ENCODE results near the gene GDE1. TPM values are rescaled to one million over a fixed set of nuclear protein-coding genes. Genes with fewer than 3 reads are reported as not detected.

The GDE1 gene
- total RNA-seq, 1 experiment from 2014 or later = 48.6 TPM

DNA sequence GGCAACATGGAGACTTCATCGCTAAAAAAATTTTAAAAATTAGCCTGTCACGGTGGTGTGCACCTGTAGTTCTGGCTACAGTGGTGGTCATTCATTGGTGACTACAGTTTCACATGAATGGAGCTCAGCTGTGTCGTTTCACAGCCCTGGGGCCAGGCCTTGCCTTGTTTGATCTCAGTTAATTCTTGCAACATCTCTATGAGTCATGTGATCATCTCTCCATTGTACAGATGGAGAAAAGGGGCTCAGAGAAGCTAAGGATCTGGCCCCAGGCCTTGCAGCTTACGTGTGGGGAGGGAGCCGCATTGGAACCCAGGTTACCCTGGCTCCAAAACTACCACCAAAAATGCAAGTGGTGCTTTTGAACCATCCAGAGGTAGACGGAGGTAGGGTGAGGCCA, 49.4 kb downstream of the GDE1 start:
- Histone ChIP-seq H3K4me1 (ENCODE audit: insufficient read depth, low read length) (no peaks in the 10 kb centered on the region), H2BK12ac (ENCODE audit: insufficient read length, low read depth, low read length) (no peak overlapping the region), H3T11ph (ENCODE audit: low read length) (no peak overlapping the region), H4K20me1 (ENCODE audit: control insufficient read depth, insufficient read depth, insufficient read length) (peaks cover 2% of the 10 kb centered on the region), H3K9ac (ENCODE audit: extremely low read depth, insufficient read length, low read length) (no peak overlapping the region), H2BK120ac (ENCODE audit: low read depth, low read length, poor library complexity, severe bottlenecking) (no peak overlapping the region), H3K4me2 (ENCODE audit: insufficient read depth, insufficient read length, low read length) (no peak overlapping the region), H4K91ac (ENCODE audit: insufficient read length, low read depth, low read length) (no peak overlapping the region), H3K23me2 (ENCODE audit: insufficient read length, low read depth, low read length, poor library complexity, severe bottlenecking) (no peaks in the 10 kb centered on the region), H3K56ac (ENCODE audit: insufficient read length, low read depth, low read length) (no peak overlapping the region), H4K8ac (replicated peaks; ENCODE audit: insufficient read length, low read depth, low read length) (no peak overlapping the region), H3K79me1 (ENCODE audit: insufficient read depth, low read depth, low read length, poor library complexity, severe bottlenecking) (no peaks in the 10 kb centered on the region), H3K27ac (ENCODE audit: insufficient read length, low read depth, low read length) (no peak overlapping the region), H3K27me3 (ENCODE audit: insufficient read depth, low read length) (no peaks in the 10 kb centered on the region), H3K79me2 (ENCODE audit: insufficient read depth, low read length) (no peaks in the 10 kb centered on the region), H3K23ac (ENCODE audit: insufficient read length, low read depth, low read length) (no peak overlapping the region), H2AK5ac (ENCODE audit: insufficient read length, low read length) (no peak overlapping the region), H2BK5ac (ENCODE audit: insufficient read length, low read length) (no peak overlapping the region), H3K14ac (ENCODE audit: insufficient read depth, low read length) (no peak overlapping the region), H2BK15ac (ENCODE audit: low read depth, low read length) (no peak overlapping the region), H2AFZ (ENCODE audit: low read length) (no peak overlapping the region), H4K5ac (ENCODE audit: insufficient read length, low read depth, low read length) (no peak overlapping the region), H3K9me3 (ENCODE audit: control insufficient read depth, low read depth, low read length) (no peaks in the 10 kb centered on the region), H3K4ac (ENCODE audit: low read depth, low read length) (no peak overlapping the region), H2BK20ac (ENCODE audit: low read depth, low read length, poor library complexity, severe bottlenecking) (no peak overlapping the region), H3K18ac (ENCODE audit: insufficient read length, low read depth, low read length) (no peak overlapping the region)
- H3K4me3 Mint-ChIP-seq = no peak overlapping the region
- 0 out of 7 replicates have a peak overlapping the region, but pooled peaks of 1 of the 3 experiments have one; percentile 77 for H3K27ac Mint-ChIP-seq
- peaks cover 16 to 23% (median 18%) of the 10 kb centered on the region in 3 experiments for H3K36me3 Mint-ChIP-seq (ENCODE audit: insufficient read depth in 1 of 3, low read depth in 3 of 3)
- H3K4me1 Mint-ChIP-seq = peaks cover 3% of the 10 kb centered on the region in 2 experiments; a peak in 2 of 4 replicates
- no peak for DNase-seq
- TF ChIP-seq CTCF (conservative IDR thresholded peaks at IDR 0.05) = no peak
- H3K9me3 Mint-ChIP-seq = peaks cover 16 to 17% of the 10 kb centered on the region in 2 experiments
- no CpG with 5 or more reads among the region's 6 CpGs for WGBS (ENCODE audit: extremely low coverage, insufficient read length, low lambda C conversion rate)
- no peaks in the 10 kb centered on the region; the same call in 1 of the 2 replicates for H3K27me3 Mint-ChIP-seq (ENCODE audit: low read depth)
